DMS53 treated with DMSO at 0.1 percent for 48 hours (cell line): ENCODE data around the gene CAMTA1.

Source experiments
- DNase-seq: peaks from one replicate; lab custom pipeline; 2025; ENCODE audit not compliant: unreplicated experiment; lab: John Stamatoyannopoulos, UW

Gene CAMTA1

GRCh38 chr1:7101187-7101586 is 315.9 kb downstream of the CAMTA1 start:
- DNase-seq: no peak

- DNase-seq: no peak
Measured at GRCh38 chr1:7103361-7103782, 318.1 kb downstream of the CAMTA1 start.

DNA sequence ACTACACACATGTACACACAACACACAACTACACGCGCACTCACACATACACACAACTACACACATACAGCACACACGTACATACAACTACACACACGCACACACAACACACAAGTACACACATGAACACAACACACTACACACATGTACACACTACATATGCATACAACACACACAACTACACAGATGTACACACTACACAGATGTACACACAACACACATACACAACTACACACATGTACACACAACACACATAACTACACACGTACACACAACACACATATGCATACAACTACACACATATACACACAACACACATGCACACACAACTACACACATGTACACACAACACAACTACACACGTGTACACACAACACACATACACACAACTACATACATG is 318.6 kb downstream of the CAMTA1 start:
- DNase-seq: no peak

DNA sequence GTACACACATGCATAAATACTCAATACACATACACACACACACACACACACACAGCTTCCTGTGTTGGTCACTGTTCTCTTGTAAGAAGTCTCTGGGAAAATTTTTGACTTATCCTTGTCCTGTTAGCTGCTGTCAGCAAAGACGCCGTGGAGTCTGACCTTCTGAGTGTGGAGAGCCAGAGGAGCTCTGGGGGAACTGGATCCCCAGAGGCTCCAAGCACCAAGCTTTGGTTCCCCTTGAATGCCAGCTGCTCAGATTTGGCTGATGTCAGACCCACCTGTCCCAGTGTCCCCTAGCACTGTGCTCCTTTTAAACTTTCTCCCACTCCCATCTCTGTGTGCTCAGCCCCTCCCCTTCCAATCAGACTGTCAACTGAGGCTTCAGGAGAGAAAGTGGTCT is 319.1 kb downstream of the CAMTA1 start:
- DNase-seq: no peak

DNA sequence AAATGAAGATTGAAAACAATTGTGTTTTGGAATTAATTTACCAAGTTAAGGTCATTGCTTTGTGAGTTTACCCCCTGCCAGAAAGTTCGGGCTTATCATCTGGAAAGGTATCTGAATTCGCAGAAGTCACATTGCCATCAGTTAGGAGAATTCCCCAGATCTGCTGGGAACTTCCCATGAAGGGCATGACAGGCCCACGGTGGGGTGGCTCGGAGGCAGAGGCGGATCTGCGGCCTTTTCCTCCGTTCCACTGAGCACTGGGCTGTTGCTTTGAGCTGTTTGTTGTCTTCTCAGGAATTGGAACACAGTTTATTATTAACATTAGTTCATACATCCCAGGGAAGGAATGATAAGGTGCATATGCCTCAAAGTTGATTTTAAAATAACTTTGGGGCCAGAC is 320.0 kb downstream of the CAMTA1 start:
- no peak for DNase-seq

DNA sequence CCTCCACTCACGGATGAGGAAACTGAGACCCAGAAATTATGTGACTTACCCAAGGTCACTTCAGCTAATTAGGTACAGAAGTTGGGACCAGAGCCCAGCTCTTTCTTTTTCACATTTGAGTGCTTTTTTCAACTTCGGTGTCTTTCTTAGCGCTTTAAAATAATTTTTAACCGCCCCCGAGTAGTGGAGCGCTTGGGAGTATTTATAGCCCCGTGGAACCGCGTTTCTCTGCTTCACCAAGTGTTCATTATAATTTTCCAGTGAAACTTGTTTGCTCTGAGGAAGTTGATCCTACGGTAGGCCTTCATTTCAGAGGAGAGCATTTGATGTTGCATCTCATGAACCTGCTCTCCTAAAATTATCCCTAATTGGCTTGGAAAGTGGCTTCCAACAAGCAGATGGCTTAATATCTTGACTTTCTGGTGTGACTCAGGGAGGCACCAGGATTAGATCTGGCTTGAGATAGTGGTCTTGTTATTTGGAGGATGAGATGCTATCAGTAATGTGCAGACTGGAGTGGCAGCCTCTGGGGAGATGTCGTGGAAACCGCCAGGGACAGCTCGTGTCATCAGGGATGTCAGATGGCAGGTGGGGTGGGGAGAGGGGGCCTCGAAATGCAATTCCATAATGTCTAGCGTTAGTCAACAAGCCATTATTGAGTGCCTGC is 321.3 kb downstream of the CAMTA1 start:
- no peak for DNase-seq

- DNase-seq: no peak
Measured at GRCh38 chr1:7107109-7107830, 322.0 kb downstream of the CAMTA1 start.

- no peak for DNase-seq
Measured at GRCh38 chr1:7108251-7108650, 323.0 kb downstream of the CAMTA1 start.

DNA sequence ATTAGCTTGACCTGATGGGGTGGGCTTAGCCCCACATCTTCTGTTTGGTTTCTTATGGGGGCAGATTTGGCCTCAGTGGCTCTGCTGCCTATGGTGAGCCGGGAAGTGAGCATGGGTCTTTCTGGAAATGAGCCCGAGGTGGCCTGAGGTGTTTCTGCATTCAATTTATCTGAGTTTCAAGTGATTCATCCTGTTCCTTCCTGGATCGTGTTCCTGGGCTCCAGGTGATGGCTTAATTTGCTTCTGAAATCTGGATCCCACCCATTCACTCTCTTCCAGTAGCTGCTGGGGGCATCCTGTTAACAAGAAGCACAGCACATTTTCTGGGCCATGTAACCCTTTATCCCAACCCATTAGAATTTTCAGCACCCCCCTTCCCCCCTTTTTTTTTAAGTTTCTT is 324.6 kb downstream of the CAMTA1 start:
- DNase-seq: no peak

DNA sequence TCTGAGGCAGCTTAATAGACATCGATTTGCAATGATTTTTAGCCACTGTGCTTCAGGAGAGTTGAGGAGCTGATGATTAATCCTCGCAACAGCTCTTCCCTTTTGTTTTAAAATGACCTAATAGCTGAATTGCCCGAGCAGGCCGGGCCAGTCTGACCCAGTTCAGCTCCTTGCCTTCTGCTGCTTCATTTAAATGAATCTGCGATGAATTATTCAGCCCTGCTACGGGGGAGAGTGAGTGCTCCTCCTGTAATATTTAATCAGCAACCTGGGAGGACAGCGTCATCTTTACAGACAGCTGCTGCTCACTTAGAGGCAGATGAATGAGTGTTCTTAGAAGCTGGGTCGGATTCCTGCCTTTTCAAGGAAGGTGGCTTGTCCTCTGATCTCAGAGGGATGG is 325.1 kb downstream of the CAMTA1 start:
- DNase-seq: no peak

DNA sequence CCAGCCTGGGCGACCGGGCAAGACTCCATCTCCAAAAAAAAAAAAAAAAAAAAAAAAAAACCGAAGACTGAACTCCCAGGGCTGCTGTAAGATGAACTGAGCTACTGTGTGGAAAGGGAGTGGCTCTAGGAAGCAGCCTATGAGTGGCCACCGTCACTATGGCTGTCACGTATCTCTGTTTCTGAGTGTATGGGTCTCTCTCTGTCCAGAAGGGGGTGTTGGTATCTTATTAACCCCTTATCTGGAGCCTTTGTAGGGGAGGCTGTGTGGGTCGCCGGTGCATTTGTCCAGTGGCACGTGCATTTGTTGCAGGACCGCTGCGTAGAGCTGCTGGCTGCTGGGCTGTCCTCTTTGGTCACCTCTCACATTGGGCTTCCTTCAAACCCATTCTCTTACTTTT is 326.6 kb downstream of the CAMTA1 start:
- no peak for DNase-seq

DNA sequence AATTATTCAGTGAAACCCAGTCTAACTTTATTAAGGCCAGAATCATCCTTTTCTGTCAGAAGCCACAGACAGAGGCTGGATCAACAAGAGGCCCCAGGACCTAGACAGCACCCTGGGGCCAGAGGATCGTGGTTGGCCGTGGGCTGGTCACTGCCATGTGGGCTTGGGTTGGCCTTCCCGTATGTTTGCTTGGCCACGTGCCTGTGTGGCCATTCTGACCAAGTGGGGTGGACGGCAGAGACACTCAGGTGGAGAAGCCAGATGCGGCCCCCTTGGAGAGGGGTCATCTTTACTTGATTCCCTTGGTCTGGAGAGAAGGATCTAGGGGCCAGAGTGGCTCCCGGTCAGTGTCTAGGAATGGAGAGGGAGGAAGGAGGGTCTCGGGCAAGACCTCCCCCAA is 327.9 kb downstream of the CAMTA1 start:
- no peak for DNase-seq

DNA sequence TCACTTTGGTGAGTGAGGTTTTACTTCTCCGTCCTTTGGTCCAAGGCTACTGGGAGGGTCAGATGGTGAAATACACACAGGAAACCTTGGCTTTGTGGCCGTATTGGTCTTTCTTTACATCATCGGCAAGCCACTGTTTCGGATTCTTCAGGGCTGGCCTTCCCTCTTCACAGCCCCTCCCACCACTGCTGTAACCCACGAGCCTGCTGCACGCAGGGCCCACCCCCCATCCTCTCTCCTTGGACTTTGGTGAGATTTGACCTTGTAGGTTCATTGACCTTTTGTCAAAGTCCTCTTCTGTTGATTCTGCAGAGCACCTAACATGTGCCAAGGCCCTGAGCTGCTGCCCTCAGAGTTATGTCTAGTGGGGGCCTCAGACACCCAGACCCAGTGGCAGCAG is 328.6 kb downstream of the CAMTA1 start:
- no peak for DNase-seq

DNA sequence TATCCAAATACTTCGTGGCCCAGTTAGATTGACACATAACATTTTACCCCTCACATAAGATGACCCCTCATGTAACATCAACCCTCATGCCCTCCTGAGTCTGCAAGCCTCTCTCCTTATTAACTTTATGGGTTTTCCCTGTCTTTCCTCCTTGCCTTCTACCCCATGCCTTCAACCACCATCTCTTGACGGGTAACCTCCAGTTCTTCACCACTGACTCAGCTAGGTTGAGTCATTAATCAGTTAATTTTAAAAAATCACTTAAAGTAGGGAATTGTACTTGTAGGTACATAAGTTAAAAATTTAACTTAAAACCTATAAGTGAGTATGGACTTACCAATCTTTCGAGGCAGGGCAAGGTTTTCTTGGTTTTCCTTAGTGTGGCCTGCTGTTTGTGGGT is 330.7 kb downstream of the CAMTA1 start:
- no peak for DNase-seq

DNA sequence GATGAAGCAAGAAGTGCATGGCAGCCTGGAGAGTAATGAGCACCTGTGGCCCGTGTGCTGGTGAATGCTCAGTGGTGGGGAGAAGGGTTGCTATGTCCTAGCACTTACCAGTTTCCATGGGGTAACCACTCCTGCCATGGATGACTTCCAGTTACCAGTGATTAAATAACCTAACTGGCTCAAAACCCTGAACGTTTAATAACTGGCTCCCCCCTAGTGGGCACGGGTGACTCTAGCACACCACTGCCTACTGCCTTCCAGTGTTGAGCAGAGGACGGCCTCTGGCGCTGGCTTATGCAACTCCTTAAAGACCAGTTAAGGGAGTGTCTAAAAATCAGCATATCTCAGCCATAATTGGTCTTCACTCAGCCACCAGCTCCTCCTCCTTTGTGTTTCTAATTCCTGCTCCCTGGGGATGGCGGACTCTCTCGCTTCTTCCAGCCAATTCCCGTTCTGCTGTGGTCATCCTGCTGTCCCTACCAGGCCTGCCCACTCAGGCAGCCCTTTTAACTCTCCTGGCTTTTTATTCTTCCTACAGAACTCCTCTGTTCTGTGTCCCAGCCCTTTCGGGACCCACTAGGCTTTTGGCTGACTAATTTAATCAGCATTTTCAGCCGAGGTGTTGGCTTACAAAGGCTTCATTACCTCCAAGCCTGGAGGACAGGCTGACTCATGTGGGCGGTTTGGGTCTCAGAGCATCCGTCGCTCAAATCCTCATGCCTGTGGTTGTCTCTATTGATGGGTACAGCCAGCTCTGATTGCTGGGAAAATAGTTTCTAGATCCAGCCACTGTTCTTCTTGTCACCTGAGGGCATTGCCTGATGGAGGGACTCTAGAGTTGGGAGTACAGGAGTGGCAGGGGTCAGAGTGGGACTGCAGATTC is 332.4 kb downstream of the CAMTA1 start:
- no peak for DNase-seq

GRCh38 chr1:7119156-7119555 is 333.9 kb downstream of the CAMTA1 start:
- no peak for DNase-seq

DNA sequence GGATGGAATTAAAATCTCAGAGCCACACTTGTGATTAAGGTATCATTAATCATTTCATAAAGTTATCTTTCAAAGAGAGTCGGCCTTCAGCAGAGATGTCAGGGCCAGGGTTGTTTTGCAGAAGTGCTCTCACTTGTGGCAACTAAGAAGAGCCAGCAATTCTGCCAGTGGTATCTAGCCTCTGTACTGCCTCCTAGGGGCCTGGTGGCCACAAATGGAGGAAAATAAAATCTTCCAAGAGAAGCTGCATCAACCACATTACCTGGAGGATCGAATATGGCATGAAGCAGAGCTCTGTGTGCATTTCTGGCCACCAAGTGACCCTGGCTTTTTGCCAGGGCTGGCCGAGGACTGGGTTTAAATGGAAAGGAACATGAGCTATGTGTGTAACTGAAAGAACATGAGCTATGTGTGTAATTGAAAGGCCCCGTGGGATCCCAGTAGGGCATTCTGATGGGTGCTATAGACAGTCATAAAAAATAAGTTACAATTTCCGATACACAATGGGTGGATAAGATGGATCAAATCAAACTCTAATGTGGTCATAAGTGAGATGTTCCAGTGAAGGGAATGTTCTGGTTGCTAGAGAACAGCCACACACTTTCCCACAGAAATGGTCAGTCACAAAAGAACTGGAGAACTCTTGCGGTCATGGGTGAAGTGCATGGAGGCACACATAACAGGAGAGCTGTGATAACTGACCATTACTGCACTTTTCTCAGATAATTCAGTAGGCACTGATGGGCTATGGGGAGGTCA is 335.8 kb downstream of the CAMTA1 start:
- DNase-seq: no peak

DNA sequence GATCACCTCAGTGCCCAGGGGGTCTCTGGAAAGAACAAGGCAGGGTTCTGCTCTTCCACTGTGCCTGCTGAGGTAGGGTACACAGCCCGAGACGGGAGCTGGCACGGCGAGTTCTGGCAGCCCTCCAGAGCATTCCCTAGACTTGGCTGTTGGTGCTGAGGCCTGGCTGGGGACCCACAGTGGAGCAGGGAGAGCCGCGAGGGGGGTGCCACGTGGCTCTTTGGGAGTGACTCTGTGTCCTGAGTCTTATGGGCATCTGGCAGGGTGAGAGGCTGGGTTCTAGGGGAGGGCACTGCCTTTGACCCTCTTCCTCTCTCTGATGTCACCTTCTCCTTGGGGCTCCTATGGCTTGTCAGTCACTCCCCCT is 336.4 kb downstream of the CAMTA1 start:
- DNase-seq: no peak

DNA sequence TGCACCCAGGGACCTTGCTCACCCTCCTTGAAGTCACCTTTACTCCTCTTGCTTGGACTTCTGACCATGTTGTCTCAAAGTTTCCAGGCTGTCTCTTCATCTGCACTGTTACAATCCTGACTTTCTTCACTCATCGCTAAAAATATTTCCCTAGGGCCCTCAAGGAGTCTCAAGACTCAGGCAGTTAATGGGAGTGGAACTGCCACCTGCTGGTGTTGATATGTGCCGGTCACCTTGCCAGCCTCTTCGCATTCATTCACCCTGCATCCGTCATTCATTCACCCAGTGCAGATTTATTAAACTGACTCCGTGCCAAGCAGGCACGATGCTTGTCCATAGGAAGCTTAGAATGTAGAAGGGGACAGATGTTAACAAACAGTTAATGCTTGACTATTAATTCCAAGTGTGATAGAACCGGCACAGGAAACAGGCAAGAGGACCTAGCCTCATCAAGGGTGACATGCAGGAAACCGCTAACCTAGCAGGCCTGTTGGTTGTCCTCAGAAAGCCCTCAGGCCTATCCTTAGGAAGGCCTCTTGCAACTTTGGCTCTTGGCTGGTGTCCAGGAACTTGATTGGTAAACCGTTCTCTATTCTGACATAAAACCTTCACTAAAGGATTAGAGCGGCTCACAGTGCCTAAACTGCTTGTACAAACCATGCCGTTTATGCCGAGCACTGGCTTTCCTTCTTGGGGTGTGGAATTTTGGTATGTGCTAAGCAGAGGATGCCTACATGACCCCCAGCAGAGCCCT is 342.2 kb downstream of the CAMTA1 start:
- DNase-seq: no peak

GRCh38 chr1:7128293-7128692 is 343.0 kb downstream of the CAMTA1 start:
- DNase-seq: no peak

GRCh38 chr1:7130127-7130526 is 344.9 kb downstream of the CAMTA1 start:
- no peak for DNase-seq
